A673 (cell line): ENCODE results near the gene BIRC5.

Source experiments
- EZH2 ChIP-seq: fragments of 200-600 bp; sonication (generic); IDR thresholded peaks from 2 replicates; pipeline ENCODE4 v1.6.1; 2017; ENCODE audit warnings: borderline replicate concordance, low read depth, mild to moderate bottlenecking, mixed read lengths, antibody characterized with exemption, low read length; ENCODE audit not compliant: poor library complexity, severe bottlenecking
- TF ChIP-seq, protein P1 (sequence below): fragments of 300-800, 200-600 bp; sonication (generic); conservative IDR thresholded peaks from 2 replicates; pipeline ENCODE4 v1.5.1; 2017; ENCODE audit warnings: low read depth, mild to moderate bottlenecking, antibody characterized with exemption, low read length, moderate library complexity, mixed read lengths

DNA sequence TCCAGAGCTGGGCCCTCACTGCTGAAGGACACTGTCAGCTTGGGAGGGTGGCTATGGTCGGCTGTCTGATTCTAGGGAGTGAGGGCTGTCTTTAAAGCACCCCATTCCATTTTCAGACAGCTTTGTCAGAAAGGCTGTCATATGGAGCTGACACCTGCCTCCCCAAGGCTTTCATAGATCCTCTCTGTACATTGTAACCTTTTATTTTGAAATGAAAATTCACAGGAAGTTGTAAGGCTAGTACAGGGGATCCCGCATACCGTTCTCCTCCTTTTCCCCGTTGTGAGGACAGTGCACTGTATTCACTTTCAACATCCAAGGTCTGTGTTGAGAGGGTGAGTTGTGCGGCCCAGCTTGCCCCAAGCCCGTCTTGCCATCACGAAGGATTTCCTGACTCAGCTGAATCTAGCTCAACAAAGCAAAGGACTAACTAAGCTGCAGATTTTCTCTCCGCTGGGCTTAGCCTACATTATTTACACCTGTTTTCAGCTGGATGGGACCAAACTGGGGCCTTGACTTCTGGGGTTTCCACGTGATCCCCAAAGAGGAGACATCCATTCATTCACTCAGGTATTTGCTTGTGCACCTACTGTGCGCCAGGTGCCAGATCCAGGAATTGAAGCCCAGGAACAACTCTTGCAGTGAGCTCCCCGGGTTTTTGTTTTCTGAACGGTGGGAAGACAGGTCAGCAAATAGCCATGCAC lies 12.2 kb downstream of the BIRC5 start:
- TF ChIP-seq, protein P1, sequence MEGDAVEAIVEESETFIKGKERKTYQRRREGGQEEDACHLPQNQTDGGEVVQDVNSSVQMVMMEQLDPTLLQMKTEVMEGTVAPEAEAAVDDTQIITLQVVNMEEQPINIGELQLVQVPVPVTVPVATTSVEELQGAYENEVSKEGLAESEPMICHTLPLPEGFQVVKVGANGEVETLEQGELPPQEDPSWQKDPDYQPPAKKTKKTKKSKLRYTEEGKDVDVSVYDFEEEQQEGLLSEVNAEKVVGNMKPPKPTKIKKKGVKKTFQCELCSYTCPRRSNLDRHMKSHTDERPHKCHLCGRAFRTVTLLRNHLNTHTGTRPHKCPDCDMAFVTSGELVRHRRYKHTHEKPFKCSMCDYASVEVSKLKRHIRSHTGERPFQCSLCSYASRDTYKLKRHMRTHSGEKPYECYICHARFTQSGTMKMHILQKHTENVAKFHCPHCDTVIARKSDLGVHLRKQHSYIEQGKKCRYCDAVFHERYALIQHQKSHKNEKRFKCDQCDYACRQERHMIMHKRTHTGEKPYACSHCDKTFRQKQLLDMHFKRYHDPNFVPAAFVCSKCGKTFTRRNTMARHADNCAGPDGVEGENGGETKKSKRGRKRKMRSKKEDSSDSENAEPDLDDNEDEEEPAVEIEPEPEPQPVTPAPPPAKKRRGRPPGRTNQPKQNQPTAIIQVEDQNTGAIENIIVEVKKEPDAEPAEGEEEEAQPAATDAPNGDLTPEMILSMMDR = no peak
- TF ChIP-seq EZH2 = no peak
